Astrocyte (in vitro differentiated cells and primary cell): ENCODE measurements around the gene DEFB131B.
"Not testable (repeated sequence)": the region's sequence is repeated elsewhere in the genome, so short reads cannot be mapped to it uniquely, and the experiment has no call there.

ENCODE experiments used
- CTCF ChIP-seq: IDR thresholded peaks from 2 replicates; pipeline ENCODE4 v1.5.1; 2011; ENCODE audit warnings: low read depth, mild to moderate bottlenecking, inconsistent platforms, low read length, moderate library complexity; ENCODE audit not compliant: insufficient read depth
- EZH2 ChIP-seq: IDR thresholded peaks from 2 replicates; pipeline ENCODE4 v1.6.1; 2012; ENCODE audit warnings: mild to moderate bottlenecking, low read length, inconsistent platforms; ENCODE audit not compliant: insufficient read depth

GRCh38 chr11:71829247-71829646 is 49.0 kb upstream of the DEFB131B start:
- not testable (repeated sequence) for TF ChIP-seq CTCF, EZH2
